ENCODE measurements around the gene RNF130. TPM values are rescaled to one million over a fixed set of nuclear protein-coding genes. Genes with fewer than 3 reads are reported as not detected.

Gene RNF130
- total RNA-seq, 1 donor from 2014 or later = 61.3 TPM

- DNase-seq = peak; percentile 18
Observed at GRCh38 chr5:180053061-180053602, 18.4 kb downstream of the RNF130 start.

- no peak for DNase-seq
Observed at GRCh38 chr5:180052211-180052818, 19.2 kb downstream of the RNF130 start.

- DNase-seq = no peak
Observed at GRCh38 chr5:180050121-180050940, 21.2 kb downstream of the RNF130 start.

- peak; percentile 36 for DNase-seq
Observed at GRCh38 chr5:180049185-180049548, 22.4 kb downstream of the RNF130 start.

- no peak for DNase-seq
Observed at GRCh38 chr5:180047667-180048066, 23.9 kb downstream of the RNF130 start.

- DNase-seq = no peak
Observed at GRCh38 chr5:180046656-180047055, 24.9 kb downstream of the RNF130 start.

GRCh38 chr5:180045889-180046499, 25.6 kb downstream of the RNF130 start:
- DNase-seq = no peak

GRCh38 chr5:180043377-180043776, 28.2 kb downstream of the RNF130 start:
- no peak for DNase-seq

- DNase-seq = no peak
Observed at GRCh38 chr5:180041301-180042274, 30.0 kb downstream of the RNF130 start.

- no peak for DNase-seq
Observed at GRCh38 chr5:180040287-180041214, 31.0 kb downstream of the RNF130 start.

- DNase-seq = no peak
Observed at GRCh38 chr5:180035206-180035931, 36.2 kb downstream of the RNF130 start.

GRCh38 chr5:180034564-180034963, 37.0 kb downstream of the RNF130 start:
- DNase-seq = no peak

GRCh38 chr5:180027459-180028089, 44.0 kb downstream of the RNF130 start:
- DNase-seq = no peak

GRCh38 chr5:180026734-180027458, 44.7 kb downstream of the RNF130 start:
- no peak for DNase-seq

GRCh38 chr5:180026320-180026719, 45.2 kb downstream of the RNF130 start:
- DNase-seq = no peak

GRCh38 chr5:180021900-180022299, 49.7 kb downstream of the RNF130 start:
- no peak for DNase-seq

GRCh38 chr5:180020176-180020575, 51.4 kb downstream of the RNF130 start:
- no peak for DNase-seq

- no peak for DNase-seq
Observed at GRCh38 chr5:180018347-180019060, 53.1 kb downstream of the RNF130 start.

Measured in tongue (tissue), 2 donors.